ENCODE results near the gene MAPKAP1. TPM values are rescaled to one million over a fixed set of nuclear protein-coding genes. Genes with fewer than 3 reads are reported as not detected.

The MAPKAP1 gene
- total RNA-seq, 2 experiments from 2014 or later: 66.2 to 78.8 TPM

GRCh38 chr9:125541840-125542243 is 165.2 kb downstream of the MAPKAP1 start:
- ChIA-PET POLR2A (interaction anchor here (0.5 to 1.7 kb wide), 4 partner anchors 9 to 1151 kb away, joined by 3 to 9 read pairs (median 4); no protein-coding TSS in a partner anchor), CTCF (ENCODE audit: unreplicated experiment) (no interaction called here)

GRCh38 chr9:125540497-125540896 is 166.5 kb downstream of the MAPKAP1 start:
- no TSS peak for BruUV-seq (replicated peaks)
- Histone ChIP-seq H3K4me2 (ENCODE audit: low read length) (no peak overlapping the region), H3K79me2 (ENCODE audit: insufficient read depth, low read depth, low read length) (no peaks in the 10 kb centered on the region), H3K4me1 (ENCODE audit: insufficient read depth, low read length, poor library complexity, severe bottlenecking) (no peaks in the 10 kb centered on the region), H3K27ac (ENCODE audit: low read depth, low read length, poor library complexity, severe bottlenecking) (no peak overlapping the region), H3K9me3 (ENCODE audit: low read length) (no peaks in the 10 kb centered on the region), H3K4me3 (ENCODE audit: low read depth, low read length, poor library complexity, severe bottlenecking) (no peak overlapping the region), H3K36me3 (ENCODE audit: insufficient read depth, low read length) (no peaks in the 10 kb centered on the region), H2AFZ (ENCODE audit: low read length) (no peak overlapping the region), H4K20me1 (ENCODE audit: insufficient read depth, low read length) (no peaks in the 10 kb centered on the region), H3K9me2 (ENCODE audit: insufficient read depth, low read length) (no peaks in the 10 kb centered on the region)
- ChIA-PET POLR2A (interaction anchor here (0.5 to 1.2 kb wide), 2 partner anchors 9 to 217 kb away, joined by 4 read pairs; no protein-coding TSS in a partner anchor), CTCF (ENCODE audit: unreplicated experiment) (no interaction called here)
- DNase-seq (ENCODE audit: low spot score): no peak
- no peak for TF ChIP-seq EZH2phosphoT487 (IDR thresholded peaks at IDR 0.05; ENCODE audit: borderline replicate concordance, low read depth, low read length)
- TF ChIP-seq, protein P1, sequence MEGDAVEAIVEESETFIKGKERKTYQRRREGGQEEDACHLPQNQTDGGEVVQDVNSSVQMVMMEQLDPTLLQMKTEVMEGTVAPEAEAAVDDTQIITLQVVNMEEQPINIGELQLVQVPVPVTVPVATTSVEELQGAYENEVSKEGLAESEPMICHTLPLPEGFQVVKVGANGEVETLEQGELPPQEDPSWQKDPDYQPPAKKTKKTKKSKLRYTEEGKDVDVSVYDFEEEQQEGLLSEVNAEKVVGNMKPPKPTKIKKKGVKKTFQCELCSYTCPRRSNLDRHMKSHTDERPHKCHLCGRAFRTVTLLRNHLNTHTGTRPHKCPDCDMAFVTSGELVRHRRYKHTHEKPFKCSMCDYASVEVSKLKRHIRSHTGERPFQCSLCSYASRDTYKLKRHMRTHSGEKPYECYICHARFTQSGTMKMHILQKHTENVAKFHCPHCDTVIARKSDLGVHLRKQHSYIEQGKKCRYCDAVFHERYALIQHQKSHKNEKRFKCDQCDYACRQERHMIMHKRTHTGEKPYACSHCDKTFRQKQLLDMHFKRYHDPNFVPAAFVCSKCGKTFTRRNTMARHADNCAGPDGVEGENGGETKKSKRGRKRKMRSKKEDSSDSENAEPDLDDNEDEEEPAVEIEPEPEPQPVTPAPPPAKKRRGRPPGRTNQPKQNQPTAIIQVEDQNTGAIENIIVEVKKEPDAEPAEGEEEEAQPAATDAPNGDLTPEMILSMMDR (conservative IDR thresholded peaks at IDR 0.05; ENCODE audit: low read length): no peak
- intact Hi-C loops (cut with micrococcal nuclease; ENCODE audit: unreplicated experiment): no loop called here

More at GRCh38 chr9:125541840-125542243, 165.2 kb downstream of the MAPKAP1 start:
- H3K9me3 ChIP-seq (ENCODE audit: low read length): no peaks in the 10 kb centered on the region
- DNase-seq (ENCODE audit: low spot score): no peak
- intact Hi-C loops (cut with micrococcal nuclease; ENCODE audit: unreplicated experiment): no loop called here
- H3K36me3 ChIP-seq (ENCODE audit: insufficient read depth, low read length): no peaks in the 10 kb centered on the region
- H3K27ac ChIP-seq (ENCODE audit: low read depth, low read length, poor library complexity, severe bottlenecking): no peak overlapping the region
- H3K4me3 ChIP-seq (ENCODE audit: low read depth, low read length, poor library complexity, severe bottlenecking): no peak overlapping the region
- no peaks in the 10 kb centered on the region for H3K9me2 ChIP-seq (ENCODE audit: insufficient read depth, low read length)
- H2AFZ ChIP-seq (ENCODE audit: low read length): no peak overlapping the region
- H3K4me1 ChIP-seq (ENCODE audit: insufficient read depth, low read length, poor library complexity, severe bottlenecking): no peaks in the 10 kb centered on the region
- H4K20me1 ChIP-seq (ENCODE audit: insufficient read depth, low read length): no peaks in the 10 kb centered on the region
- H3K4me2 ChIP-seq (ENCODE audit: low read length): no peak overlapping the region
- BruUV-seq (replicated peaks): no TSS peak
- no peaks in the 10 kb centered on the region for H3K79me2 ChIP-seq (ENCODE audit: insufficient read depth, low read depth, low read length)
- TF ChIP-seq, protein P1 (conservative IDR thresholded peaks at IDR 0.05; ENCODE audit: low read length): no peak
- TF ChIP-seq EZH2phosphoT487 (IDR thresholded peaks at IDR 0.05; ENCODE audit: borderline replicate concordance, low read depth, low read length): no peak

DNA sequence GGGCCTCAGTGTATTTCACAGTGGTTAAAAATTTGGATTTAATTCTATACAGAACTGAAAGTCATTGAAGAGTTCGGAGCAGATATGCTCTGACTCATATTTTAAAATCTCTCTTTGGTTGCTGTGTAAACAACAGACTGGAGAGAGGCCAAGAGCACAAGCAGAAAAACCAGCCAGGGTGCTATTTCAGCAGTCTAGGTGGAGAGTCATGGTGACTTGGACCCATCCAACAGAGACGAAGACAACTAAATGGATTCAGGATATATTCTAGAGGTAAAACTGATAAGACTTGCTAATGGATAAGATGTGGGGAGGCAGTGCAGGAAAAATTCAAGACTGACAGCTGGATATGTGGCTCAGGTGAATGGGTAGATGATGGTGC is 168.9 kb downstream of the MAPKAP1 start:
- no peaks in the 10 kb centered on the region for H3K9me2 ChIP-seq (ENCODE audit: insufficient read depth, low read length)
- no peak overlapping the region for H3K4me2 ChIP-seq (ENCODE audit: low read length)
- CTCF ChIA-PET (ENCODE audit: unreplicated experiment): no interaction called here
- no peaks in the 10 kb centered on the region for H4K20me1 ChIP-seq (ENCODE audit: insufficient read depth, low read length)
- no peak overlapping the region for H3K4me3 ChIP-seq (ENCODE audit: low read depth, low read length, poor library complexity, severe bottlenecking)
- no peaks in the 10 kb centered on the region for H3K9me3 ChIP-seq (ENCODE audit: low read length)
- TF ChIP-seq, protein P1 (conservative IDR thresholded peaks at IDR 0.05; ENCODE audit: low read length): no peak
- no peak for TF ChIP-seq EZH2phosphoT487 (IDR thresholded peaks at IDR 0.05; ENCODE audit: borderline replicate concordance, low read depth, low read length)
- H3K27ac ChIP-seq (ENCODE audit: low read depth, low read length, poor library complexity, severe bottlenecking): no peak overlapping the region
- no peak for DNase-seq (ENCODE audit: low spot score)
- no peaks in the 10 kb centered on the region for H3K4me1 ChIP-seq (ENCODE audit: insufficient read depth, low read length, poor library complexity, severe bottlenecking)
- H3K79me2 ChIP-seq (ENCODE audit: insufficient read depth, low read depth, low read length): no peaks in the 10 kb centered on the region
- no TSS peak for BruUV-seq (replicated peaks)
- POLR2A ChIA-PET: no interaction called here
- H3K36me3 ChIP-seq (ENCODE audit: insufficient read depth, low read length): no peaks in the 10 kb centered on the region
- intact Hi-C loops (cut with micrococcal nuclease; ENCODE audit: unreplicated experiment): no loop called here
- no peak overlapping the region for H2AFZ ChIP-seq (ENCODE audit: low read length)
